ENCODE measurements around the gene DLG3.

DLG3 gene

GRCh38 chrX:70437921-70438665 is 6.5 kb upstream of the DLG3 start:
- no peak for DNase-seq (ENCODE audit: low read depth, low spot score)

DNA sequence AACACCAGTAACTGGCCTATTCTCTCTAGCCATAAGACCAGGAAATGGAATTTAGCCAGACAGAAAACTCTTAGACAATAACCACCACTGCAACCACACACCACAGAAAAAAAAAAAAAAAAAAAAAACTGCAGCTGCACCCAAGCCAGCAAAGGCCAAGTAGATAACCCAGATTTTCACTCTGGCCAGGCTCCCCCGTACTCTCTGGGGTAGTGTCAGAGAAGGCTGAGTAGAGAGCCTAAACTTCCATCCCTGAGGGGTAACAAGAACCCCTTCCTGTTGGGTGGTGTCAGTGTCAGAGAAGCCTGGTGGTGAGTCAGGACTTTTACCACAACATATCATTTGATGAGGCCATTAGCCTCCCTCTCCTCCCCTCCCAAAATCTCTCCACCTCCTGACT is 5.6 kb upstream of the DLG3 start:
- DNase-seq (ENCODE audit: low read depth, low spot score) = no peak

DNA sequence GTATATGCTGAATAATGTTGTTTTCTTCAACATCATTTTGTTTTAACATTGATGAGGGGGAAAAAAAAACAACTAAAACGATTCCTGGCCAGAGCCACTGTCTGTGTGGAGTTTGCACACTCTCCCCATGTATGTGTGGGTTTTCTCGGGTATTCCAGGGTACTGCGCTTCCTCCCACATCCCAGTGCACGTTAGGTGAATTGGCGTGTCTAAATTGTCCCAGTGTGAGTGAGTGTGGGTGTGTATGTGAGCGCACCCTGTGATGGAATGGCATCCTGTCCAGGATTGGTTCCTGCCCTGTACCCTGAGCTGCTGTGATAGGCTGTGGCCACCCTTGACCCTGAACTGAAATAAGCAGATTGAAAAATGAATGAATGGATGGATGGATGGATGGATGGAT is 2.4 kb upstream of the DLG3 start:
- no peak for DNase-seq (ENCODE audit: low read depth, low spot score)

DNA sequence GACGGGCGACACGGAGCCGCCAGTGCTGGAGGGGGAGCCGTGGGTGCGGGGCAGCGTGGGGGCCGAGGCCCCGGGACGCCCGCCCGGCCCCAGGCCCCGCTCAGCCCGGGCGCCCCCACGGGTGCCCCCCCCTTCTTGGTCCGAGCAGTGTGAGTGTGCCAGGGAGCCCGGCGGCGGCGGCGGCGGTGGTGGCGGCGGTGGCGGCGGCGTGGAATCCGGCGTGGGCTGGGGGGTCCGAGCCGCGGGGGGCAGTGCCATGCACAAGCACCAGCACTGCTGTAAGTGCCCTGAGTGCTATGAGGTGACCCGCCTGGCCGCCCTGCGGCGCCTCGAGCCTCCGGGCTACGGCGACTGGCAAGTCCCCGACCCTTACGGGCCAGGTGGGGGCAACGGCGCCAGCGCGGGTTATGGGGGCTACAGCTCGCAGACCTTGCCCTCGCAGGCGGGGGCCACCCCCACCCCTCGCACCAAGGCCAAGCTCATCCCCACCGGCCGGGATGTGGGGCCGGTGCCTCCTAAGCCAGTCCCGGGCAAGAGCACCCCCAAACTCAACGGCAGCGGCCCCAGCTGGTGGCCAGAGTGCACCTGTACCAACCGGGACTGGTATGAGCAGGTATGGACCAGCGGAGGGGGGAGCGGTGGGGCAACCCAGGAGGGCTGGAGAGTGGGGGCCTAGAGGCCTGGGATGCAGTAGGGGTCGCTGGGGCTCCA is 466 bp downstream of the DLG3 start:
- no peak for DNase-seq (ENCODE audit: low read depth, low spot score)

GRCh38 chrX:70445951-70446350 is 1.3 kb downstream of the DLG3 start:
- DNase-seq (ENCODE audit: low read depth, low spot score) = no peak

GRCh38 chrX:70446380-70447350 is 2.0 kb downstream of the DLG3 start:
- DNase-seq (ENCODE audit: low read depth, low spot score) = no peak

- DNase-seq (ENCODE audit: low read depth, low spot score) = no peak
Observed at GRCh38 chrX:70449457-70449966, 4.9 kb downstream of the DLG3 start.

DNA sequence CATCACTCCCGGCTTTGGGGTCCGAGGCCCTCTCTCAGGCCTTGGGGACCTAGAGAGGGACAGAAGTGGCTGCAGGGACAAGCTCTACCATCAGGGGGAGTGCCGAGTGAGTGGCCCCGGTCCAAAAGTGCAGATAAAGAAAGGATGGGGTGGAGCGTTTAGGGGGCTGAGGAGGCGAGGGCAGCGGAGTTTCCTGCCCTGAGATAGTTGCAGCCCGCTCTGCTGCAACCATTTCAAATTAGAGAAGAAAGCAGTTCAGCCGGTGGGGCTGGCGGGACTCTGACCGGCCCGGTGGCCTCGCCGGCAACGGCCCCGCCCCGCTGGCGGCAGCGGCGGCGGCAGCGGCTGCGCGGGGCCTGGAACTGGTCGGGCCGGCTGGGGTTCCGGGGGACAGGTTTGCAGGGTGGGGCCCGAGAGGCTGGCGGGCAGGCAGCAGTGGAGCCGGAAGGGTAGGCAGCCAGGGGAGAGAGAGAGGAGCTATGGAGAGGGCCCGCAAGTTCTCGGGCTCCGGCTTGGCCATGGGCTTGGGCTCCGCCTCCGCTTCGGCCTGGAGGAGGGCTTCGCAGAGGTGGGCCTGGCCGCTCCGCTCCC is 7.6 kb downstream of the DLG3 start:
- no peak for DNase-seq (ENCODE audit: low read depth, low spot score)

GRCh38 chrX:70453024-70453618 is 8.5 kb downstream of the DLG3 start:
- DNase-seq (ENCODE audit: low read depth, low spot score) = no peak

DNA sequence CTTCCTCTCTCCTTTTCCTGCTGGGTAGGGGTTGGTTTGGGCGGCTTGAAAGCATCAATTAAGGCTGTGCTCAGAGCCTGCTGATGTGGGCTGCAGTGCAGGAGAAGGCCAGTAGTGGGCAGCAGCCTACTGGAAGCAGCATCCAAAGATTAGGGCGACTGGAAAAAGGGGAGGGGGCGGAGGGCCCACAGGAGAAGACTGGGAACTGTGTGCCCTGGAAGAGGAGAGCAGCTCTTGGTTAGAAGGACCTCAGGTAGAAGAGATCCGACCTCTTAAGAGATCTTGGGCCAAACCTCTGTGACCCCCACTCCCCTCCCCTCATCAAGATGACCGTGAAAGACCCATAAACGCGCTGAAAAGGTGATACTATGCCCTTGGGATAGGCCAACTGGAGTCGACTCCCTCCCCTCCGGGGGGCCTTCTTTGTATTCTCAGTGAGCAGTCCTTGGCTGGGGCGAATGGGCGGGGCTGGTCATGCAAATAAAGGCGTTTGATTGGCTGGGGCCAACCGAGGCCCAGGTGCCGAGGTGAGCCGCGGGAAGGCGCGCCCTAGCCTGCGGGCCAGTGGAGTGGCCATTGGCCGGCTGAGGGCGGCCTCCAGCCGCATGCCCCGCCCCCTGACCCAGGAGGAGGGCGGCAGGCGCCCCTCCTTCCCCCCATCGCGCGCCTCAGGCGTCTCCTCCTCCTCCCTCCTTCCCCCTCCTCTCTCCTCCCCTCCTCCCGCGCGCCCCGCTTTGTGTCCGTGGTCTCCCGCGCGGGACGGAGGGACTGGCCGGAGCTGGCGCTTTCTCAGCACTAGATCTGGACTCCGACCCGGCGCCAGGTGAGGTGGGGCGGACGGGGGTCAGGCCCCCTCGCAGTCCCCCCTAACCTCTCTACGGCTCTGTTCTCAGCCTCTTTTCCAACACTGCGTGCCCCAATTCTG is 10.1 kb downstream of the DLG3 start:
- DNase-seq (ENCODE audit: low read depth, low spot score) = no peak

- DNase-seq (ENCODE audit: low read depth, low spot score) = no peak
Observed at GRCh38 chrX:70455366-70456202, 10.9 kb downstream of the DLG3 start.

DNA sequence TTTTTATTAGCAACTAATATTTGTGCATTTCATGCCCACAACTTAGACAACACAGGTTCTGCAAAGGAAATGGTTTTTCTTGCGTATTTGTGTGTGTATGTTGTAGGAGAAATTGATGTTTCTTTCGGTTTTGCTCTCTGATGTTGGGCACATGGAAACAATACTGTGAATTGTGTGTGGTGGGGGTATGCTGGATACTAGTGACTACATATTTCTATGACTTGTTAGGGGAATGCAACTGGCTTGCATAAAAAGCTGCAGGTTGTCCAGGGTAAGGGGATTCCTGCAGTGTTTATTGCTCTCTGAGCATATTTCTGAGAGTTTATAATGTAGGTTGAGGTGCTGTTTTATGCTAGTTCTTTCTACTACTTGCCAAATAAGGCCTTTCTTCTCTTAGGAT is 11.6 kb downstream of the DLG3 start:
- no peak for DNase-seq (ENCODE audit: low read depth, low spot score)

DNA sequence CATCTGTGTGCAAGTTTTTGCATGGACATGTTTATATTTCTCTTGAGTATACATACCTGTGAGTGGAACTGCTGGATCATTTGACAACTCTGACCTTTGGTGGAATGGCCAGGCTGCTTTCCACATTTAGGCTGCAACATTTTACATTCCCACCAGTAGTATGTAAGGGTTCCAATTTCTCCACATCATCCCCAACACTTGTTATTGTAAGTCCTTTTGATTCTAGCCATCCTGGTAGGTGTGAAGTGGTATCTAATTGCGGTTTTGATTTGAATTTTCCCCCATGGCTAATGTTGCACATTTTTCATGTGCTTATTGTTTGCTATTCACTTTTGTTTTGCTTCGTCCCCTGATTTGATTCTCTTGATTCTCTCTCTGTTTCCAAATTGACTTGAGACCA is 16.4 kb downstream of the DLG3 start:
- DNase-seq (ENCODE audit: low read depth, low spot score) = no peak

DNA sequence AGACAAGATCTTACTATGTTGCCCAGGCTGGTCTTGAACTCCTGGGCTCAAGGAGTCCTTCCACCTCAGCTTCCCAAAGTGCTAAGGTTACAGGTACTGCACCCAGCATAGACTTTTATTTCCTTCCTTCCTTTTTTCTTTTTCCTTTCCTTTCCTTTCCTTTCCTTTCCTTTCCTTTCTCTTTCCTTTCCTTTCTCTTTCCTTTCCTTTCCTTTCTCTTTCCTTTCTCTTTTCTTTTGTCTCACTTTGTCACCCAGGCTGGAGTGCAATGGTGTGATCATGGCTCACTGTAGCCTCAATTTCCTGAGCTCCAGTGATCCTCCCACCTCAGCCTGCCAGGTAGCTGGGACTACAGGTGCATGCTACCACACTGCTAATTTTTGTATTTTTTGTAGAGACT is 19.4 kb downstream of the DLG3 start:
- no peak for DNase-seq (ENCODE audit: low read depth, low spot score)

GRCh38 chrX:70466968-70467367 is 22.3 kb downstream of the DLG3 start:
- DNase-seq (ENCODE audit: low read depth, low spot score) = no peak

DNA sequence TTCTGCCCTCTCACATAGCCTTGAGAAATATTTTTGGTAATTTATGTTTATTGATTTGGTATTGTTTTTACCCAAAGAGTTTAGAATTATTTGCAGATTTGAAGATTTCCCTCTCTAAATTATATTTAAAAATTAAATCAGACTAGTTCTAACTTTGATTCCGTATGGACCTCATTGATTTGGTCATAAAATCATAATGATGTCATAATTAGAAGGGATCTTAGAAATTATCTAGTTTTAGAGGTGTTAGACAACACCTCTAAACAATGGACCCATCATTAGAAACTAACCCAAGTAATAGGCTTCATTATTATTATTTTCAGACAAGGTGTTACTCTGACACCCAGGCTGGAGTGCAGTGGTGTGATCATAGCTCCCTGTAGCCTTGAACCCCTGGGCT is 24.1 kb downstream of the DLG3 start:
- no peak for DNase-seq (ENCODE audit: low read depth, low spot score)

DNA sequence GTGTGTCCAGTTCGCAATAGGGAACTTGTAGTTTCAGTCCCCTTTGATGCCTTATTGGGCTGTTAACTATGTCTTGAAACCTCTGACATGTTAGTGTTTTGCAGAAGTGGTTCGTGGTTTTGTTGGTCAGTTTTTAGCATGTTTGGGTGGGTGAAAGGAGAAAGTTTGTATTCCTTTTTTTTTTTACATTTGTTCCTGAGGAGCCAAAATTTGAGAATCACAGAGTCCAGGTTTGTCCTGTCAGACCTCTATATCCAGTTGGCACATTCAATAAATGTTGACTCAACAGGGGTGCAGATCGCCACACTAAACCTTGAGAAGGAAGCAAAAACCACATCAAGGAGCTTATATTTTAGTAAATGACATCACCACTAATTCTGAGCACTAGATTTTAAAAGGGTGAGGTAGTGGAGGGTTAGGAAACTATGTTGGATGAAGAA is 26.2 kb downstream of the DLG3 start:
- no peak for DNase-seq (ENCODE audit: low read depth, low spot score)

GRCh38 chrX:70476166-70476933 is 31.7 kb downstream of the DLG3 start:
- DNase-seq (ENCODE audit: low read depth, low spot score) = no peak
